ENCODE results near the gene ARAP3.

DNA sequence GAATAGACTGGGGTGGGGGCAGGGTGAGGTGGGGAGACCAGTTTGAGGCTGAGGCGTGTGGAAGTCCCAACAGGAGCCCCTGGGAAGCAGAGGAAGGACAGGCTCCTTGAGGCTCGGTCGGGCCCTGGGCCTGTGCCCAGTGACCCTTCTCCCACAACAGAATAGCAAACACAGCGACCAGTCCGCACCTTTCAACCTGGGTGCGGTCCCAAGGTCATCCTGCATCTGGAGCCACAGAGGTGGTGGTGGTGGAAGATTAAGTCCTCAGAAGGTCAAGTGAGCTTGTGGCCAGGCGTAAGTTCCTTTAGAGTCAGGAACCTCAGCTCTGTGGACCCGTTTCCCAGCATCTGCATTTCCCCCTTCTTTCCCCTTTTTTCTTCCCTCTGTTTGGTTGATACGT, 26.0 kb upstream of the ARAP3 start:
- TF ChIP-seq, protein P1, sequence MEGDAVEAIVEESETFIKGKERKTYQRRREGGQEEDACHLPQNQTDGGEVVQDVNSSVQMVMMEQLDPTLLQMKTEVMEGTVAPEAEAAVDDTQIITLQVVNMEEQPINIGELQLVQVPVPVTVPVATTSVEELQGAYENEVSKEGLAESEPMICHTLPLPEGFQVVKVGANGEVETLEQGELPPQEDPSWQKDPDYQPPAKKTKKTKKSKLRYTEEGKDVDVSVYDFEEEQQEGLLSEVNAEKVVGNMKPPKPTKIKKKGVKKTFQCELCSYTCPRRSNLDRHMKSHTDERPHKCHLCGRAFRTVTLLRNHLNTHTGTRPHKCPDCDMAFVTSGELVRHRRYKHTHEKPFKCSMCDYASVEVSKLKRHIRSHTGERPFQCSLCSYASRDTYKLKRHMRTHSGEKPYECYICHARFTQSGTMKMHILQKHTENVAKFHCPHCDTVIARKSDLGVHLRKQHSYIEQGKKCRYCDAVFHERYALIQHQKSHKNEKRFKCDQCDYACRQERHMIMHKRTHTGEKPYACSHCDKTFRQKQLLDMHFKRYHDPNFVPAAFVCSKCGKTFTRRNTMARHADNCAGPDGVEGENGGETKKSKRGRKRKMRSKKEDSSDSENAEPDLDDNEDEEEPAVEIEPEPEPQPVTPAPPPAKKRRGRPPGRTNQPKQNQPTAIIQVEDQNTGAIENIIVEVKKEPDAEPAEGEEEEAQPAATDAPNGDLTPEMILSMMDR (IDR thresholded peaks at IDR 0.05), result no peak
- TF ChIP-seq POLR2A (IDR thresholded peaks at IDR 0.05), result no peak

Data from testis (tissue), 2 donors.